Aorta (tissue), 5 donors: ENCODE data around the gene LGALSL. TPM values are rescaled to one million over a fixed set of nuclear protein-coding genes. Genes with fewer than 3 reads are reported as not detected.

Experiments used
- ATAC-seq: fragments of 200-7000 bp; cut with Tn5 transposase; one replicate; pipeline ENCODE4 v1.9.1; 2022; ENCODE audit warnings: moderate library complexity; ENCODE audit not compliant: low FRiP score
- DNase-seq, 2 donors: peaks; one replicate each; pipeline ENCODE4 v3.0.0-alpha.2; 2020
- H3K27ac ChIP-seq, 2 donors: one replicate each; pipeline ENCODE4 v1.5.1; 2013; ENCODE audit warnings: low read length in 2 of 2, mild to moderate bottlenecking in 2 of 2, moderate library complexity in 2 of 2, control low read depth in 1 of 2, inconsistent platforms in 1 of 2, low read depth in 1 of 2
- H3K27me3 ChIP-seq, 2 donors: one replicate each; pipeline ENCODE4 v1.6.1; 2013; ENCODE audit warnings: control low read depth in 1 of 2, low read length in 1 of 2, mild to moderate bottlenecking in 1 of 2, moderate library complexity in 1 of 2; ENCODE audit not compliant: insufficient read depth in 2 of 2, control insufficient read depth in 1 of 2
- H3K36me3 ChIP-seq, 2 donors: one replicate each; pipeline ENCODE4 v1.6.1; 2013; ENCODE audit warnings: control low read depth in 1 of 2, low read length in 1 of 2, mild to moderate bottlenecking in 1 of 2; ENCODE audit not compliant: insufficient read depth in 2 of 2, control insufficient read depth in 1 of 2
- H3K4me1 ChIP-seq, 2 donors: one replicate each; pipeline ENCODE4 v1.6.1; 2013; ENCODE audit warnings: low read length in 2 of 2, control low read depth in 1 of 2, mild to moderate bottlenecking in 1 of 2, moderate library complexity in 1 of 2; ENCODE audit not compliant: insufficient read depth in 2 of 2, control insufficient read depth in 1 of 2
- H3K4me3 ChIP-seq, 2 donors: one replicate each; pipeline ENCODE4 v1.5.1; 2013; ENCODE audit warnings: low read length in 2 of 2, control low read depth in 1 of 2, mild to moderate bottlenecking in 1 of 2
- H3K9me3 ChIP-seq: one replicate; pipeline ENCODE4 v1.6.1; 2013; ENCODE audit warnings: mild to moderate bottlenecking, low read length; ENCODE audit not compliant: control insufficient read depth
- WGBS, 2 donors: extraction: QIAGEN DNeasy Blood & Tissue Kit; methylation state at CpG; one replicate each; pipeline ENCODE4 v1.1.7; 2013; 5-methylcytosine and 5-hydroxymethylcytosine counted together
- intact Hi-C, 2 donors: fragments of 100-400 bp; cut with DNase I; formaldehyde crosslinking; loops; one replicate each; pipeline versions ENCODE4 v1.14.2 to v1.15.0; 2022
- polyA plus RNA-seq, 2 donors: library from polyadenylated mRNA; stranded (reverse); fragments of 200-250 nt; gene quantifications; one replicate each; pipeline ENCODE4 v1.2.3, GENCODE V29; 2013
- total RNA-seq, 2 donors: library from RNA; stranded (reverse); fragmentation: NEBNext Ultra II Directional; extraction: Animal tissue kit (Norgen Biotek cat#: 25700); gene quantifications; one replicate each; pipeline ENCODE4 v1.2.1, GENCODE V29; 2021
- donor health status: healthy with polysubstance abuse.
- donor health status: Bipolar disorder and iron deficiency.
- donor health status: DM: no; HTN: no; CAD: no.
- donor health status: DM: no; HTN: no; CAD: no.
- donor health status: DM: yes; HTN: yes; CAD: no.

The LGALSL gene
- total and polyA plus RNA-seq, 4 donors: 18.5 to 26.8 (median 19.4) TPM

DNA sequence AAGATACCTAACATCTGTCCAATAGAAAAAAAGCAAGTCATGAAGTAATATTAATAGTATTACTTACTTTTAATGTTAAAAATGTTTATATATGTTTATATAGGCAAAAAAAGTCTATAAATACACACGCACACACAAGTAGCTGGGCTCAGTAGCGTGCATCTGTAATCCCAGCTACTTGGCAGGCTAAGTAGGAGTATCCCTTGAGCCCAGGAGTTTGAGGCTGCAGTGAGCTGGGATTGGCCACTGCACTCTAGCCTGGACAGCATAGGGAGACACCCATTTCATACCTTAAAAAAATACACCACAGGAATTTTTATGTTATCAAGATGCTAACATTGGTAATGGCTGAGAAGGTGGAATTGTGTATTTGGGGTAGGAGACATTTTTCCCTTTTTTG is 52.7 kb downstream of the LGALSL start:
- DNase-seq (no peak), ATAC-seq (no peak)
- no peak overlapping the region for H3K4me3 ChIP-seq
- no peaks in the 10 kb centered on the region for H3K36me3 ChIP-seq
- intact Hi-C loops: no loop called here
- H3K4me1 ChIP-seq: no peaks in the 10 kb centered on the region
- 81 to 82% methylated on average over 2 of the region's 2 CpGs for WGBS, 2 donors
- no peak overlapping the region for H3K27ac ChIP-seq
- no peaks in the 10 kb centered on the region for H3K9me3 ChIP-seq
- no peaks in the 10 kb centered on the region for H3K27me3 ChIP-seq

Other genes with a start within 250 kb of the LGALSL start
- 10 to 100 TPM; 28.3 to 30.6 TPM for gene AFTPH, start 70.2 kb downstream of the LGALSL start, total RNA-seq
- gene AFTPH, start 70.2 kb downstream of the LGALSL start, polyA plus RNA-seq: 10 to 100 TPM; 19.5 to 23.3 TPM
- gene SERTAD2, start 199.8 kb downstream of the LGALSL start, total RNA-seq: 10 to 100 TPM; 23.5 to 27.4 TPM
- 10 to 100 TPM in 1 of 2 donors, 1 to 10 TPM in 1; 4.6 to 17.7 TPM for gene SERTAD2, start 199.8 kb downstream of the LGALSL start, polyA plus RNA-seq